Mesendoderm (in vitro differentiated cells): ENCODE data around the gene ZBTB17.

Experiments
- DNase-seq: peaks from one replicate; pipeline ENCODE4 v3.0.0; 2013
- H2AK5ac ChIP-seq: 2 replicates; pipeline ENCODE4 v1.6.1; 2013; ENCODE audit warnings: low read length, inconsistent platforms
- H2BK120ac ChIP-seq: 2 replicates; pipeline ENCODE4 v1.6.1; 2013; ENCODE audit warnings: low read depth, mild to moderate bottlenecking, low read length, moderate library complexity, mixed read lengths
- H2BK15ac ChIP-seq: replicated peaks from 2 replicates; pipeline ENCODE4 v1.6.1; 2013; ENCODE audit warnings: low read depth, mild to moderate bottlenecking, moderate library complexity
- H2BK5ac ChIP-seq: 2 replicates; pipeline ENCODE4 v1.6.1; 2013; ENCODE audit warnings: low read length, inconsistent platforms
- H3K18ac ChIP-seq: 2 replicates; pipeline ENCODE4 v1.6.1; 2013; ENCODE audit warnings: mild to moderate bottlenecking, low read length, mixed read lengths
- H3K23ac ChIP-seq: one replicate; pipeline ENCODE4 v1.6.1; 2013; ENCODE audit warnings: low read length
- H3K27ac ChIP-seq: 2 replicates; pipeline ENCODE4 v1.5.1; 2013; ENCODE audit warnings: low read depth, mild to moderate bottlenecking, inconsistent platforms, low read length, moderate library complexity
- H3K27me3 ChIP-seq: 2 replicates; pipeline ENCODE4 v1.6.1; 2013; ENCODE audit warnings: low read length, control low read depth, mild to moderate bottlenecking, inconsistent platforms; ENCODE audit not compliant: insufficient read depth, poor library complexity
- H3K36me3 ChIP-seq: 2 replicates; pipeline ENCODE4 v1.6.1; 2013; ENCODE audit warnings: low read length, inconsistent platforms; ENCODE audit not compliant: control insufficient read depth, insufficient read depth
- H3K4ac ChIP-seq: one replicate; pipeline ENCODE4 v1.6.1; 2013; ENCODE audit warnings: low read depth, mild to moderate bottlenecking, low read length, moderate library complexity
- H3K4me1 ChIP-seq: 2 replicates; pipeline ENCODE4 v1.6.1; 2013; ENCODE audit warnings: low read depth, low read length, inconsistent platforms; ENCODE audit not compliant: control insufficient read depth
- H3K4me2 ChIP-seq: 2 replicates; pipeline ENCODE4 v1.6.1; 2013; ENCODE audit warnings: low read length
- H3K4me3 ChIP-seq: 2 replicates; pipeline ENCODE4 v1.5.1; 2013; ENCODE audit warnings: mild to moderate bottlenecking, low read length
- H3K56ac ChIP-seq: one replicate; pipeline ENCODE4 v1.6.1; 2013; ENCODE audit warnings: low read length
- H3K79me1 ChIP-seq: 2 replicates; pipeline ENCODE4 v1.6.1; 2013; ENCODE audit warnings: low read length, inconsistent platforms
- H3K79me2 ChIP-seq: 2 replicates; pipeline ENCODE4 v1.6.1; 2013; ENCODE audit warnings: mild to moderate bottlenecking, low read length; ENCODE audit not compliant: control insufficient read depth, insufficient read depth
- H3K9ac ChIP-seq: 2 replicates; pipeline ENCODE4 v1.6.1; 2013; ENCODE audit warnings: low read length, inconsistent platforms
- H4K5ac ChIP-seq: one replicate; pipeline ENCODE4 v1.6.1; 2013; ENCODE audit warnings: low read length
- H4K8ac ChIP-seq: one replicate; pipeline ENCODE4 v1.6.1; 2013; ENCODE audit warnings: low read depth, mild to moderate bottlenecking, control low read depth, low read length, moderate library complexity
- WGBS: extraction: QIAGEN DNeasy Blood & Tissue Kit; methylation state at CpG from one replicate; pipeline ENCODE4 v1.1.7; 2013; ENCODE audit warnings: low lambda C conversion rate, missing lambda C conversion rate; ENCODE audit not compliant: insufficient coverage; ENCODE audit errors: extremely low coverage; 5-methylcytosine and 5-hydroxymethylcytosine counted together

ZBTB17 gene

GRCh38 chr1:15945832-15946448 lies 30.0 kb downstream of the ZBTB17 start:
- Histone ChIP-seq H4K8ac (no peak overlapping the region), H2BK15ac (no peak overlapping the region), H3K79me1 (peaks cover 12% of the 10 kb centered on the region), H3K4me3 (no peak overlapping the region), H3K4me1 (peaks cover 16% of the 10 kb centered on the region), H3K27ac (no peak overlapping the region), H2BK120ac (no peak overlapping the region), H3K79me2 (peaks cover 2% of the 10 kb centered on the region), H3K36me3 (peaks cover 13% of the 10 kb centered on the region), H2BK5ac (no peak overlapping the region), H3K56ac (no peak overlapping the region), H3K23ac (no peak overlapping the region), H4K5ac (no peak overlapping the region), H3K9ac (no peak overlapping the region), H3K4me2 (no peak overlapping the region), H2AK5ac (no peak overlapping the region), H3K4ac (no peak overlapping the region), H3K18ac (no peak overlapping the region), H3K27me3 (no peaks in the 10 kb centered on the region)
- WGBS = no CpG with 5 or more reads among the region's 17 CpGs
- DNase-seq = no peak

DNA sequence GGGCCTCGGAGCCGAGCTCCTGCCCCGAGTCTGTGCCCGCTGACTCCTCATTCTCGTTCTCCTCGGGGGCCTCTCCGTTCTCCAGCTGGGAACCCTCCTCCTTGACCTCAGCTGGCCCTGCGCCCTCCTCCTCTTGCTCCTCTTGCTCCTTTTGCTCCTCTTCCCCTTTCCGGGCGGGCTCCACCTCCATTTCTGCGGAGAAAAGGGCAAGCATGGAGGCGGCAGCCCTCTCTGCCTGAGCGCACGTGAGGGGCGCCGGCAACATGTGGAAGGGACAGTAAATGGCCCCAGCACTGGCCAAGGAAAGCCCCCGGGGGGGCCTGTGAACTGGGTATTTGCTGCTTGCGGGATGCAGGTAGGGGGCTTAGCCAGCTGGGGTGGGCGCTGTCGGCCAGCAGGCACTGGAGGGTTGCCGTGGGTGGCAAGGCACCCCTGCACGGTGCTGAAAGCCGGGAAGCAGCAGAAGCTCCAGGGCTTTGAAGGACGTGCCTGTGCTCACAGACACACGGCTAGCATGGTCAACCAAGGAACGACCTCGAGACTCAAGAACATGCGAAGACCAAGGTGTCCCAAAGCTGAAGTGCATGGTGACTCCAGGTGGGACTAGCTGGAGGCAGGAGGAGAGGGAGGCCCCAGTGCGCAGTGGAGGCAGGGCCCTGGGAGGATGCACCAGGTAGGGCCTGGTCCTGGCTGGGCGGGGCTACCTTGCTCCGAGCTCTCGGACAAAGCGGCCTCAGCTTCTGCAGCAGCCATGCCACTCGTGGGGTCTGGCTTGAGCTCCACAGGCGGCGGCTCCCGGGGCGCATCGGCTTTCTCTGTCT lies 30.7 kb downstream of the ZBTB17 start:
- Histone ChIP-seq H3K56ac (no peak overlapping the region), H3K36me3 (peaks cover 15% of the 10 kb centered on the region), H3K23ac (no peak overlapping the region), H4K8ac (no peak overlapping the region), H3K27ac (no peak overlapping the region), H3K4me1 (peaks cover 11% of the 10 kb centered on the region), H3K4me2 (no peak overlapping the region), H2BK5ac (no peak overlapping the region), H3K27me3 (no peaks in the 10 kb centered on the region), H3K4me3 (no peak overlapping the region), H2BK120ac (no peak overlapping the region), H3K9ac (no peak overlapping the region), H3K4ac (no peak overlapping the region), H3K18ac (no peak overlapping the region), H2BK15ac (no peak overlapping the region), H4K5ac (no peak overlapping the region), H2AK5ac (no peak overlapping the region), H3K79me2 (peaks cover 2% of the 10 kb centered on the region), H3K79me1 (peaks cover 9% of the 10 kb centered on the region)
- no peak for DNase-seq
- no CpG with 5 or more reads among the region's 39 CpGs for WGBS

DNA sequence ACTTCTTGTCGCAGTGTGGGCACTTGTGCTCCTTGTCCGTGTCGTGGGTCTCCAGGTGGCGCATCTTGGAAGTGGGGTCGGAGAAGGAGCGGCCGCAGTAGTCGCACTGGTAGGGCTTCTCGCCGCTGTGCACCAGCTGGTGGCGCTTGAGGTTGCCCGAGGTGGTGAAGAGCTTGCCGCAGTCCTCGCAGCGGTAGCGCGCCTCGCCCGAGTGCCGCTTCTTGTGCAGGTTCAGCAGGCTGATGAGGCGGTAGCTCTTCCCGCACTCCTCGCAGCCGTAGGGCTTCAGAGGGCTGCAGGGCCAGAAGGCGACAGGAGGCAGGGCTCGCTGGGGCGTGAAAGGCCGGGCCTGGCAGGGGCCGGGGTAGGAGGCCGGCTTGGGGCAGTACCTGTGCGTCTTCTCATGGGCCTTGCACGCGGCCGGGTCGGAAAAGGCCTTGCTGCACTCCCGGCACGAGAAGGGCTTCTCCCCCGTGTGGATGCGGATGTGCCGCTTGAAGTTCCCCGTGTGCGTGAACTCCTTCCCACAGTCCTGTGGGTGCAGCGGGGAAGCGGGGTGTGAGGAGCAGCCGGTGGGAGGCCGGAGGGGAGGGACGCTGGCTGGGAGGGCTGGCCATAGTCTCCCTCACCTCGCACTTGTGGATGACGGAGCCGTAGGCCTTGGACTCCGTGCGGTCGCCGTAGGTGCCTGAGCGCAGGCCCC lies 31.4 kb downstream of the ZBTB17 start:
- H3K9ac ChIP-seq = no peak overlapping the region
- H3K4me2 ChIP-seq = no peak overlapping the region
- no peak overlapping the region for H3K56ac ChIP-seq
- peaks cover 15% of the 10 kb centered on the region for H3K36me3 ChIP-seq
- no peak for DNase-seq
- H3K79me1 ChIP-seq = peaks cover 7% of the 10 kb centered on the region
- no peak overlapping the region for H3K23ac ChIP-seq
- H3K79me2 ChIP-seq = no peaks in the 10 kb centered on the region
- no peak overlapping the region for H2BK15ac ChIP-seq
- H2BK5ac ChIP-seq = no peak overlapping the region
- no peak overlapping the region for H2BK120ac ChIP-seq
- no peaks in the 10 kb centered on the region for H3K27me3 ChIP-seq
- H4K5ac ChIP-seq = no peak overlapping the region
- H3K18ac ChIP-seq = no peak overlapping the region
- WGBS = no CpG with 5 or more reads among the region's 55 CpGs
- no peak overlapping the region for H2AK5ac ChIP-seq
- peaks cover 6% of the 10 kb centered on the region for H3K4me1 ChIP-seq
- H3K27ac ChIP-seq = no peak overlapping the region
- H4K8ac ChIP-seq = no peak overlapping the region
- H3K4ac ChIP-seq = no peak overlapping the region
- no peak overlapping the region for H3K4me3 ChIP-seq

DNA sequence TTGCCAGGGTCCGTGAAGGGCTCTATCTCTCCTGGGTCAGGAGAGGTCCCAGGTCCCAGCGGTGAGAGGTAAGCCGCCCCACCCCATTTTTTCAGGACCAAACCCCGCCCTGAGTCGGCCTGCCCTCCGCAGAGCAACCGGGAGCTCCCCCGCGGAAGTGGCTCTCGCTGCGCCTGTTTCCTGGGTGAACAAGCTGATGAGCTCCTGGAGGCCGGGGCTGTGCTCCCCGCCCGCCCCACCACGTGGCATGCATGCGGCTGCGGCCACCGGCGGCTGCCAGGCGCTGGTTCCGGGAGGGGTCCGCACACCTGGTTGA lies 32.0 kb downstream of the ZBTB17 start:
- Histone ChIP-seq H4K8ac (no peak overlapping the region), H3K27me3 (no peaks in the 10 kb centered on the region), H2BK5ac (no peak overlapping the region), H3K79me2 (no peaks in the 10 kb centered on the region), H3K79me1 (peaks cover 6% of the 10 kb centered on the region), H2BK15ac (no peak overlapping the region), H3K56ac (no peak overlapping the region), H2BK120ac (no peak overlapping the region), H3K4me3 (no peak overlapping the region), H3K27ac (no peak overlapping the region), H3K4ac (no peak overlapping the region), H4K5ac (no peak overlapping the region), H3K18ac (no peak overlapping the region), H2AK5ac (no peak overlapping the region), H3K36me3 (peaks cover 18% of the 10 kb centered on the region), H3K4me2 (no peak overlapping the region), H3K23ac (no peak overlapping the region), H3K4me1 (peaks cover 2% of the 10 kb centered on the region), H3K9ac (no peak overlapping the region)
- no peak for DNase-seq
- WGBS = no CpG with 5 or more reads among the region's 22 CpGs

GRCh38 chr1:15943328-15943991 lies 32.4 kb downstream of the ZBTB17 start:
- Histone ChIP-seq H3K79me2 (no peaks in the 10 kb centered on the region), H3K79me1 (peaks cover 4% of the 10 kb centered on the region), H4K5ac (no peak overlapping the region), H2BK5ac (no peak overlapping the region), H2AK5ac (no peak overlapping the region), H3K4me1 (no peaks in the 10 kb centered on the region), H3K4me3 (no peak overlapping the region), H3K9ac (no peak overlapping the region), H3K36me3 (peaks cover 21% of the 10 kb centered on the region), H4K8ac (no peak overlapping the region), H3K27me3 (no peaks in the 10 kb centered on the region), H3K27ac (no peak overlapping the region), H3K4ac (no peak overlapping the region), H3K23ac (no peak overlapping the region), H3K56ac (no peak overlapping the region), H2BK15ac (no peak overlapping the region), H3K4me2 (no peak overlapping the region), H2BK120ac (no peak overlapping the region), H3K18ac (no peak overlapping the region)
- WGBS = no CpG with 5 or more reads among the region's 33 CpGs
- DNase-seq = no peak
